Measurements from ENCODE around the gene PDXK. TPM values are rescaled to one million over a fixed set of nuclear protein-coding genes. Genes with fewer than 3 reads are reported as not detected.

The PDXK gene
- total RNA-seq, 6 experiments from 2014 or later = 154 to 160 (median 157) TPM

GRCh38 chr21:43731891-43732711, 13.2 kb downstream of the PDXK start:
- Mint-ChIP-seq H3K4me1 (ENCODE audit: low read depth) (peaks cover 53% of the 10 kb centered on the region), H3K36me3 (ENCODE audit: low read depth) (peaks cover 12% of the 10 kb centered on the region; the same call in 1 of the 2 replicates), H3K4me3 (no peak overlapping the region), H3K27ac (peak overlapping the region; percentile 48), H3K27me3 (ENCODE audit: insufficient read depth) (peaks cover 6% of the 10 kb centered on the region), H3K9me3 (no peaks in the 10 kb centered on the region)
- TF ChIP-seq, protein P1, sequence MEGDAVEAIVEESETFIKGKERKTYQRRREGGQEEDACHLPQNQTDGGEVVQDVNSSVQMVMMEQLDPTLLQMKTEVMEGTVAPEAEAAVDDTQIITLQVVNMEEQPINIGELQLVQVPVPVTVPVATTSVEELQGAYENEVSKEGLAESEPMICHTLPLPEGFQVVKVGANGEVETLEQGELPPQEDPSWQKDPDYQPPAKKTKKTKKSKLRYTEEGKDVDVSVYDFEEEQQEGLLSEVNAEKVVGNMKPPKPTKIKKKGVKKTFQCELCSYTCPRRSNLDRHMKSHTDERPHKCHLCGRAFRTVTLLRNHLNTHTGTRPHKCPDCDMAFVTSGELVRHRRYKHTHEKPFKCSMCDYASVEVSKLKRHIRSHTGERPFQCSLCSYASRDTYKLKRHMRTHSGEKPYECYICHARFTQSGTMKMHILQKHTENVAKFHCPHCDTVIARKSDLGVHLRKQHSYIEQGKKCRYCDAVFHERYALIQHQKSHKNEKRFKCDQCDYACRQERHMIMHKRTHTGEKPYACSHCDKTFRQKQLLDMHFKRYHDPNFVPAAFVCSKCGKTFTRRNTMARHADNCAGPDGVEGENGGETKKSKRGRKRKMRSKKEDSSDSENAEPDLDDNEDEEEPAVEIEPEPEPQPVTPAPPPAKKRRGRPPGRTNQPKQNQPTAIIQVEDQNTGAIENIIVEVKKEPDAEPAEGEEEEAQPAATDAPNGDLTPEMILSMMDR (IDR thresholded peaks at IDR 0.05) = no peak
- DNase-seq = no peak

GRCh38 chr21:43733060-43733459, 14.1 kb downstream of the PDXK start:
- peaks cover 44% of the 10 kb centered on the region for H3K4me1 Mint-ChIP-seq (ENCODE audit: low read depth)
- peak overlapping the region; percentile 70 for H3K4me3 Mint-ChIP-seq
- DNase-seq = no peak
- no peaks in the 10 kb centered on the region for H3K9me3 Mint-ChIP-seq
- H3K27ac Mint-ChIP-seq = peak overlapping the region; percentile 94
- TF ChIP-seq, protein P1 (IDR thresholded peaks at IDR 0.05) = no peak
- H3K36me3 Mint-ChIP-seq (ENCODE audit: low read depth) = peaks cover 12% of the 10 kb centered on the region; the same call in 1 of the 2 replicates
- peaks cover 6% of the 10 kb centered on the region for H3K27me3 Mint-ChIP-seq (ENCODE audit: insufficient read depth)

DNA sequence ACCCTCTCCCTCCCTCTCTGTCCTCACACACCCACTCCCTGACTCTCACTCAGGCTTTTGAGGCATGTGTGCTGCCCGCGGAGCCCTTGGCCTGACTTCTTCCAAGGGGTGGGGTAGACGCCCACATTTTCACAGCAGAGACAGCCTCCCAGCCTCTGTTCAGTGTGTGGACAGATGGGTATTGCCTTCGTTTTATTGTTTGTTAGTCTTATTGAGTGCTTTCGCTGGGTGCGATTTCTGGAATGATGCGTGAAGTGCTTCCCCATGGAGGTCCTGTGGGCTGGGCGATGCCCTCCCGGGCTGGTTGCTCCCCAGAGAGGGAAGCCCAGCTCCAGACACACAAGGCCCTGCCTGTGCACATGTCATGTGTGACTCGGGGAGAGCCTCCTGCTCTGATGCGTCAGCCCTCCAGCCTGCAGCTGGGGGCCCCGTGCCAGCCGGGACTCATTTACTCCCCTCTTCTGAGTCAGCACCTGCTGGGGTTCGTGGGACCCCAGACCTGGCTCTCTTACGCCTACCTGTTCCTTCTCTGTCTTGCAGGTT, 14.7 kb downstream of the PDXK start:
- Mint-ChIP-seq H3K4me3 (peak overlapping the region; percentile 70), H3K36me3 (ENCODE audit: low read depth) (peaks cover 12% of the 10 kb centered on the region; the same call in 1 of the 2 replicates), H3K27me3 (ENCODE audit: insufficient read depth) (peaks cover 6% of the 10 kb centered on the region), H3K27ac (peak overlapping the region; percentile 94), H3K9me3 (no peaks in the 10 kb centered on the region), H3K4me1 (ENCODE audit: low read depth) (peaks cover 39% of the 10 kb centered on the region)
- TF ChIP-seq, protein P1 (IDR thresholded peaks at IDR 0.05) = no peak
- peak; percentile 74 for DNase-seq

- peaks cover 36% of the 10 kb centered on the region for H3K4me1 Mint-ChIP-seq (ENCODE audit: low read depth)
- H3K27ac Mint-ChIP-seq = peak overlapping the region; percentile 94
- TF ChIP-seq, protein P1 (IDR thresholded peaks at IDR 0.05) = no peak
- no peak for DNase-seq
- peaks cover 6% of the 10 kb centered on the region for H3K27me3 Mint-ChIP-seq (ENCODE audit: insufficient read depth)
- peak overlapping the region; percentile 70; the same call in 1 of the 2 replicates for H3K4me3 Mint-ChIP-seq
- H3K9me3 Mint-ChIP-seq = no peaks in the 10 kb centered on the region
- peaks cover 12% of the 10 kb centered on the region for H3K36me3 Mint-ChIP-seq (ENCODE audit: low read depth)
These were observed 15.4 kb downstream of the PDXK start for GRCh38 chr21:43734131-43734927.

DNA sequence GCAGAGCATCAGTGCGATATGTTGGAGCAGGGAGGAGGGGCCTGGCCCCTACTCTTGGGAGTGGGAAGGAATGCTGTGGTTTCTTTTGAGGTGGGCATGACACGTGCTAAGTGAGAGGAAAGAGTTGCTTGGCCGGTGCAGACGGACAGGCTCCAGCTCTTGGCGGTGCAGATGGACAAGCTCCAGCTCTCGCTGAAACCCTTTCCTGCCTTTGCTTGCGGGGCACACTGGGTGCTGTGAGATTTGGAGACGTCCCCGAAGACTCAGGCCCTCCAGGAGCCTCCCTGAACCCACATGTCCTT, 15.9 kb downstream of the PDXK start:
- H3K27me3 Mint-ChIP-seq (ENCODE audit: insufficient read depth) = peaks cover 6% of the 10 kb centered on the region
- no peak overlapping the region for H3K4me3 Mint-ChIP-seq
- no peak overlapping the region for H3K27ac Mint-ChIP-seq
- peaks cover 34% of the 10 kb centered on the region for H3K4me1 Mint-ChIP-seq (ENCODE audit: low read depth)
- no peak for DNase-seq
- TF ChIP-seq, protein P1 (IDR thresholded peaks at IDR 0.05) = no peak
- peaks cover 15% of the 10 kb centered on the region for H3K36me3 Mint-ChIP-seq (ENCODE audit: low read depth)
- H3K9me3 Mint-ChIP-seq = no peaks in the 10 kb centered on the region

Data from HFFc6 (cell line).